Frontal cortex (tissue), 4 donors: ENCODE data around the gene GRID1. TPM values are rescaled to one million over a fixed set of nuclear protein-coding genes. Genes with fewer than 3 reads are reported as not detected.
A peak's percentile ranks its signal among the peaks of the same experiment; 100 is the strongest.
"Not testable (repeated sequence)": the region's sequence is repeated elsewhere in the genome, so short reads cannot be mapped to it uniquely, and the experiment has no call there.

ENCODE experiments used
- DNase-seq, 2 donors: peaks; one replicate each; pipeline ENCODE4 v3.0.0; 2012; ENCODE audit warnings: low spot score in 2 of 2
- FAIRE-seq: peaks from 2 replicates; lab custom pipeline; 2012; peaks lifted over from hg19 to GRCh38; lab: Jason Lieb, UNC
- total RNA-seq: library from RNA; depleted of rRNA; stranded (reverse); fragments of >200 nt; gene quantifications from one replicate; pipeline ENCODE4 v1.2.3, GENCODE V29; 2014
- donor health status: control.
- donor health status: control.
- donor health status: control.

Gene GRID1
- total RNA-seq, 1 donor from 2014 or later: 12.6 TPM

- DNase-seq (no peak), FAIRE-seq (no peak)
Observed at GRCh38 chr10:86189891-86190290, 176.7 kb downstream of the GRID1 start.

GRCh38 chr10:86188796-86189558 lies 177.6 kb downstream of the GRID1 start:
- DNase-seq (no peak), FAIRE-seq (no peak)

GRCh38 chr10:86188326-86188725 lies 178.3 kb downstream of the GRID1 start:
- FAIRE-seq (no peak), DNase-seq (peak in 1 of 2 donors; percentile 33)

- DNase-seq (no peak), FAIRE-seq (no peak)
Observed at GRCh38 chr10:86187499-86188239, 178.9 kb downstream of the GRID1 start.

- FAIRE-seq (no peak), DNase-seq (no peak)
Observed at GRCh38 chr10:86186633-86187032, 180.0 kb downstream of the GRID1 start.

- DNase-seq (no peak), FAIRE-seq (no peak)
Observed at GRCh38 chr10:86182595-86182994, 184.0 kb downstream of the GRID1 start.

GRCh38 chr10:86182150-86182549 lies 184.4 kb downstream of the GRID1 start:
- FAIRE-seq (no peak), DNase-seq (peak; percentile 42 to 56)

GRCh38 chr10:86180861-86181260 lies 185.7 kb downstream of the GRID1 start:
- FAIRE-seq (no peak), DNase-seq (no peak)

GRCh38 chr10:86179961-86180360 lies 186.6 kb downstream of the GRID1 start:
- no peak for DNase-seq
- no peak for FAIRE-seq

GRCh38 chr10:86179153-86179524 lies 187.5 kb downstream of the GRID1 start:
- FAIRE-seq: no peak

GRCh38 chr10:86178401-86179152 lies 188.0 kb downstream of the GRID1 start:
- FAIRE-seq (no peak), DNase-seq (no peak)

More at GRCh38 chr10:86179153-86179524, 187.5 kb downstream of the GRID1 start:
- no peak for DNase-seq

- no peak for DNase-seq
- FAIRE-seq: no peak
Observed at GRCh38 chr10:86177537-86178155, 188.9 kb downstream of the GRID1 start.

GRCh38 chr10:86176850-86177536 lies 189.6 kb downstream of the GRID1 start:
- DNase-seq: no peak
- no peak for FAIRE-seq

GRCh38 chr10:86175476-86175875 lies 191.1 kb downstream of the GRID1 start:
- DNase-seq, FAIRE-seq: not testable (repeated sequence)

- no peak for FAIRE-seq
- no peak for DNase-seq
Observed at GRCh38 chr10:86172301-86172700, 194.3 kb downstream of the GRID1 start.

GRCh38 chr10:86170255-86171108 lies 196.1 kb downstream of the GRID1 start:
- FAIRE-seq: no peak
- DNase-seq: no peak

GRCh38 chr10:86169506-86170254 lies 196.9 kb downstream of the GRID1 start:
- DNase-seq (no peak), FAIRE-seq (no peak)

- FAIRE-seq: no peak
- no peak for DNase-seq
Observed at GRCh38 chr10:86169066-86169465, 197.5 kb downstream of the GRID1 start.
